Measurements from ENCODE around the gene EVI5.

DNA sequence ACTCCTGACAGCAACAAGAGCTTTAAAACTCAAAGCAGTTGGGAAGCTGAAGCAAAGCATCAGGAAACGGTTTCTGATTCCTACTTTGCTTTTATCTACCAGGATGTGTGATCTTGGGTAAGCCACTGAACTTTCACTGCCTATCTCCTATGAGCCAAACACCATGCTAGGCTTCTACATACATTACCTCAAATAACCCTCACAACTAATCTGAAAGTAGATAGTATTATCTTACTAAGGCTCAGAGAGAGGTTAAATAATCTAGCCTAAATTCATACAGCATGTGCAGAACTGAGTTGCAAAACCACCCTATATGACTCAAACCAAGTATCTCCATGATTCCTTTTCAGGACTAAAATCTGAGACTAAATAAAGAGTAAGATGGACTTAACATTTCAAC lies 83.8 kb downstream of the EVI5 start:
- TF ChIP-seq POLR2AphosphoS5 (IDR thresholded peaks at IDR 0.05) (peak in 1 of 3 donors; percentile 54), POLR2A (IDR thresholded peaks at IDR 0.05) (no peak), CTCF (IDR thresholded peaks at IDR 0.05) (no peak)
